ENCODE results near the gene PTPRD.

DNA sequence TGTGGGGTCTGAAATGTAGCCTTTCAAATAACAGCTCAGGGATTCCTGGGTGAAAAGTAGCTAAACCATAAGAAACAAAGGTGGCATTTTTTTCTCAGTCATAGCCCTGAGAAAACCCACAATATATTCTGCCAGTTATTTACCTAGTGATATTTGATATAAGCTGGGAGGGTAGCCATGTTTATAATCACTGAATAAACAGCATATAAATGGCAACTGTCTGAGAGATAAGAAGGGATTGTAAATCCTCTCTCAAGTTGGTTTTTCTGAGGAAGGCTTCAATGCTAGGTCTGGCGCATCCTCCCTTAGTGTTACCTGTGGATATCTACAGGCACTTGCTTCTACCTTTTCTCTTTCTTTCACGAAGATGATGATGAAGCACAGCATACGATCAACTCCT lies 1732.7 kb downstream of the PTPRD start:
- TF ChIP-seq, protein P1, sequence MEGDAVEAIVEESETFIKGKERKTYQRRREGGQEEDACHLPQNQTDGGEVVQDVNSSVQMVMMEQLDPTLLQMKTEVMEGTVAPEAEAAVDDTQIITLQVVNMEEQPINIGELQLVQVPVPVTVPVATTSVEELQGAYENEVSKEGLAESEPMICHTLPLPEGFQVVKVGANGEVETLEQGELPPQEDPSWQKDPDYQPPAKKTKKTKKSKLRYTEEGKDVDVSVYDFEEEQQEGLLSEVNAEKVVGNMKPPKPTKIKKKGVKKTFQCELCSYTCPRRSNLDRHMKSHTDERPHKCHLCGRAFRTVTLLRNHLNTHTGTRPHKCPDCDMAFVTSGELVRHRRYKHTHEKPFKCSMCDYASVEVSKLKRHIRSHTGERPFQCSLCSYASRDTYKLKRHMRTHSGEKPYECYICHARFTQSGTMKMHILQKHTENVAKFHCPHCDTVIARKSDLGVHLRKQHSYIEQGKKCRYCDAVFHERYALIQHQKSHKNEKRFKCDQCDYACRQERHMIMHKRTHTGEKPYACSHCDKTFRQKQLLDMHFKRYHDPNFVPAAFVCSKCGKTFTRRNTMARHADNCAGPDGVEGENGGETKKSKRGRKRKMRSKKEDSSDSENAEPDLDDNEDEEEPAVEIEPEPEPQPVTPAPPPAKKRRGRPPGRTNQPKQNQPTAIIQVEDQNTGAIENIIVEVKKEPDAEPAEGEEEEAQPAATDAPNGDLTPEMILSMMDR (IDR thresholded peaks at IDR 0.05; ENCODE audit: insufficient read depth, low read length, poor library complexity, severe bottlenecking) = no peak
- no peak for TF ChIP-seq EZH2phosphoT487 (conservative IDR thresholded peaks at IDR 0.05; ENCODE audit: low read length)
